HG03280 (cell line): ENCODE results near the gene ZNF366.

ENCODE experiments used
- ATAC-seq: cut with Tn5 transposase; IDR thresholded peaks from one replicate; pipeline ENCODE4 v1.9.1; 2021; ENCODE audit warnings: mild to moderate bottlenecking, moderate library complexity; ENCODE audit not compliant: unreplicated experiment

ZNF366 gene

DNA sequence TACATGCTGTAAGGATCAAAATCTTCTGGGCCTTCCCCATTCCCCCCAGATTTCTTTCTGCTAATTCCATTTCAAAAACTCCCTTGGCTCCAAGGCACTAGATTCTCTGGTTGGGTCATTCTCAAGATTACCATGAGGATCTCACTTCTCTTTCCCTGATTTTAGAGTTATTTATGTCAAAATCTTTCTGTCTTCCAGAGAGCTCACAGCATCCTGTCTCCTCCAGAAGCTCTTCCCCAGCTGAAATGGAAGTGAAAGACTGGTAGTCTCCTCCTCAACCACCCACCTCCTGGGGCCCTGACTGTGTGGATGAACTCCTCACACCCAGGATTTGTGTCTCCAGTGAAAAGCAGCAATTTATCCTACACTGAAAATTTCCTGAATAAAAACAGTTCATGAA, 11.9 kb upstream of the ZNF366 start:
- no peak for ATAC-seq

DNA sequence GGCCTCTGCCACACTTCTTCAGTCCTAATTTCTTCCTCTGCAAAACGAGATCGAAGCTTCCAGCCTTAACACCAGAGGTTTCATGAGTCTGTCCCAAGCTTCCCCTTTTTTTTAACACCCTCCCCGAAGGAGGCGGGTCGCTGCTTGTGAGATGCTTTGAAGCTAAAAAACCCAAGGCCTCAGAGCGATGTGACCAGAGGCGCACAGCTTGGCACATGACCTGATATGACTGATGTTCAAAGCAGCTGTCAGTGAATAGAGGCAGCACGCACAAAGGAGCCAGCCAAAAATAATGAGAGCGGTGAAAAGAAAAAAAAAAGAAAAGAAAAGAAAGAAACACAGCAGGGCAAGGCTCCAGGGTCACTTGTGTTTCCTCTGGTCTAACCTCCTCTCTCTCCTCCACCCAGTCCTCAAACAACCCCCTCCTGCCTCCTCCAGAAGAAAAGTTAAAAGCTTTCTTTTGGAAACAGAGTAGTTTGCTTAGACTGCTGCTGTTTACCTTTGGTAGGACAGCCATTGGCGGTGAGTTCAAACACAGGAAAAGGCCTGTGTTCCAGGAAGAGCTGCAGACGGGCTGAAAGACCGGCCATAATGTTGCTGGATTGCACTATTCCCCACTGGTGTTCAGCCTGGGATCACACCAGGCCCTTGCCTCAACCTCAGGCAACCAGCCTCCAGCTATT, 10.9 kb upstream of the ZNF366 start:
- ATAC-seq, result no peak

DNA sequence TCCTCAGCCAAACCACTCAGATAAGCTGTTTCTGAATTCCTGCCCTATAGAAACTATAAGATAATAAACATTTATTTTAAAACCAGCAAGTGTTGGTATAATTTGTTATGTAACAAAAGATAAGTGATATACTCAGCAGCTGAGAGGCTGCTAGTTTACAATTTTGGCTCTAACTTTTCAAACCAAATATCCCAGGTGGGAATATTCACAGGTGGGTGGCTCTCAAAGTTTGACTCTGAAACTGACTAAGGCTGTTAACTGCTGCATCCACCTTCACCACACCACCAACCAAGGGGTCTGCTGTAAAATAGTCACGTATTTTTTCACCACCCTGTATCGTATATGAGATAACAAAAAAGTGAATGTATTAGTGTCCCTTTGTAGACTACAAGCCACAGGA, 9.7 kb upstream of the ZNF366 start:
- no peak for ATAC-seq

DNA sequence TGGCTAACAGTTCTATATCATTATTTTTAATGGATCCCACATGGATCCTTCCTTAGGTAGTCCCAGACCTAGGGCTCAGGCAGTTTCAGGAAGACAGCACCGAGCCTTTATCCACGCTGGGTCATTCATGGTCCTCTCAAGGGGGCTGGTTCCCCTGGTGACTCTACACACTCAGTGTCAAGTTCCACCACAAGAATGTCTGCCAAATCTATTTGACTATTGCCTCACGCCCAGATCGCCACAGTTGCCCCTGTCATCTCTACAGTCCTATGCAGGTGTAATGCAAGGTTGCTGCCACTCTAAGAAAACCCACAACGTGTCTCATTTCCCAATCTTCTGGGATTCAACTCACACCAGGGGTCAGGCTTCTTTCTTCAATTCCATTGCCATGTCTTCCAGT, 8.0 kb upstream of the ZNF366 start:
- ATAC-seq, result no peak

DNA sequence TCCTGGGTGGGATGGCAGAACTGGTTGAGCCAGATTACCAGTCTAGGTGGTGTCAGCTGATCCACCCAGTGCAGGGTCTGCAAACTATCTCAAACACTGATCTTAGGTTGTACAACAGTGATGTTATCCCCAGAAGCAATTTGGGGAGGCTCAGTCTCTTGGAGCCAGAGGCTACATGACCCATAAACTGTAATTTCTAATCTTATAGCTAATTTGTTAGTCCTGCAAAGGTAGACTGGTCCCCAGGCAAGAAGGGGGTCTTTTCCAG, 5.3 kb upstream of the ZNF366 start:
- no peak for ATAC-seq

DNA sequence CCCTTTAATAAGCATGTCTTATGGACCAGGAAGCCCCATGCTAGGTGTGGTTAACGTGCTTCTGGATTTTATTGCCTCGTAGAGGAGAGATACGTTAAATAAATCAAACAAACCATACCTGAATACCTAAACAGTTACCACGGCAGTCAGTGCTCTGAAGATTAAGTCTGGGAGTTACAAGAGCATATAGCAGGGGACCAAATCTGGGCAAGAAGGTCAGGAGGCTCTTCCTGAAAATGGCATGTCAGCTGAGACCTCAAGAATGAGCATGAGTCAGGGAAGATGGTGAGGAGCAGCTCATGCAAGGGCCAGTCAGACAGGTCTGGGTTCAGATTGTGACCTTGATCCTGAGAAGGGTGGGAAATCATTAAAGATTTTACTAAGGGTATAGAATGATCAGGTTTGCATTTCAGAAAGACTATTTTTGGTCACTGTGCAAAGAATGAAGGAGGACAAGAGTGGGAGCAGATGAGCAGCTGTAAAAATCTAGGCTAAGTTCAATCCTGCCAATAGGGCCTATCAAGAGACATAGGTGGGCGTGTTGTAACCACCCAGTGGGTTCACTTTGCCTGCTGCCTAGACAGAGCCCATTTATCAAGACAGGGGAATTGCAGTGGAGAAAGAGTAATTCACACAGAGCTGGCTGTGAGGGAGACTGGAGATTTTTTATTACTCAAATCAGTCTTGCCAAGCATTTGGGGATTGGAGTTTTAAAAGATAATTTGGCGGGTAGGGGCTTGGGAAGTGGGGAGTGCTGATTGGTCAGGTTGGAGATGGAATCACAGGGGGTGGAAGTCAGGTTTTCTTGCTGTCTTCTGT, 4.8 kb upstream of the ZNF366 start:
- ATAC-seq, result no peak

DNA sequence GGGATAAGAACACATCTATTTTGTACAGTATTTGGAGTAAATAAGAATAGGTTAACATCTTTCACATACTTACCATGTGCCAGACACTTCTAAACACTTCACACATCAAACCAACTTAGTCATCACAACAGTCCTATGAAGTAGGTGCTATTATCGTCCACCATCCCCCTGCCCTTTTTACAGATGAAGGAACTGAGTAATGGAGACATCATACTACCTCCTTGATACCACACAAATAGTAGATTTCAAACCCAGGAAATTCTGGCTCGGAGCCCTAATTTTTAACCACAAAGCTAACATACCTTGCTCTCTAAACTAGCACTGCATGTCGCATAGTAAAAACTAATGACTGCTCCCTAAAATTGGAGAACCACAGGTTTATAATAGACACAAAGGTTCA, 4.2 kb upstream of the ZNF366 start:
- ATAC-seq, result no peak

DNA sequence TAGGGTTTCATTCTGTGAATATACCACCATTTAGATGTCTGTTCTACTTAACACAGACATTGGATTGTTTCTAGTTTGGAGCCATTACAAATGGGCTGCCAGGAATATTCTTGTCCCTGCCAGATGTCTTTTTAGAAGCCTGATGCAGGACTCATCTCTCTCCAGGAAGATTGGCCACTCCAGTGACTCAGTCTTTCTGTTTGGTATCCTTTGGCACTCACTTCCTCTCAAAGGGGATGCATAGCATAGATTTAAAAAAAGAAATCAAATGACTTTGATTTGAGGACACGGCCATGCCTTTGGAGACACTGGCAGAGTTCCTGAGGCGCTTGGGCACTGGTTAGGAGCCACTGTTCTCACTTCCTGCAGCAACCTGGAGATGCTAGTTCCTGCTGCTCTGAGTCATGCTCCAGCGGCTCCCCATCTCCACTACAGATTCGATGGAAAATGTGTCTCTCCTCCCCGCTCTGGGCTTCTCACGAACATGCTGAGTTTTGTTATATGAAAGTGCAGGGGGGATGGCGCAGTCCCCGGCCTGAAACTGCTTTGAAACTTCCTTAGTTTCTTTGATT, 3.5 kb upstream of the ZNF366 start:
- no peak for ATAC-seq

DNA sequence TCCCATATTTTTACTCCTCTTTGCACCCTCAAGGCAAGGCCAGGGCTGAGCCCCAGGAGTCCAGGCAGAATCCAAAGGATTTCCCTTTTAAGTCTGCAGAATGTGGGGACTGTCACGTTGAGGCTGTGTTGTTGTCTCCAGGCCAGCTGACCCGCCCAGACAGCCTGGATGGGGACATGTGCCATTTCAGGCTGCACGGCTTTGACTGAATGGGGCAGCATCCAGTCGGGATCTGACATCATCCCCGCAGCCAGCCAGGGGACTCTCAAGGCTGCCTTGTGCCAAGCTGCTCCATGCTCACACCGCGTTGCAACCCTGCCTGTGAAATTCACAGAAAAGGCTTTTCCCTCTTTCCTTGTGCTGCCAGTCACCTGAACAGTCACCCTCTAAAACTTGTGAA, 2.2 kb upstream of the ZNF366 start:
- no peak for ATAC-seq

DNA sequence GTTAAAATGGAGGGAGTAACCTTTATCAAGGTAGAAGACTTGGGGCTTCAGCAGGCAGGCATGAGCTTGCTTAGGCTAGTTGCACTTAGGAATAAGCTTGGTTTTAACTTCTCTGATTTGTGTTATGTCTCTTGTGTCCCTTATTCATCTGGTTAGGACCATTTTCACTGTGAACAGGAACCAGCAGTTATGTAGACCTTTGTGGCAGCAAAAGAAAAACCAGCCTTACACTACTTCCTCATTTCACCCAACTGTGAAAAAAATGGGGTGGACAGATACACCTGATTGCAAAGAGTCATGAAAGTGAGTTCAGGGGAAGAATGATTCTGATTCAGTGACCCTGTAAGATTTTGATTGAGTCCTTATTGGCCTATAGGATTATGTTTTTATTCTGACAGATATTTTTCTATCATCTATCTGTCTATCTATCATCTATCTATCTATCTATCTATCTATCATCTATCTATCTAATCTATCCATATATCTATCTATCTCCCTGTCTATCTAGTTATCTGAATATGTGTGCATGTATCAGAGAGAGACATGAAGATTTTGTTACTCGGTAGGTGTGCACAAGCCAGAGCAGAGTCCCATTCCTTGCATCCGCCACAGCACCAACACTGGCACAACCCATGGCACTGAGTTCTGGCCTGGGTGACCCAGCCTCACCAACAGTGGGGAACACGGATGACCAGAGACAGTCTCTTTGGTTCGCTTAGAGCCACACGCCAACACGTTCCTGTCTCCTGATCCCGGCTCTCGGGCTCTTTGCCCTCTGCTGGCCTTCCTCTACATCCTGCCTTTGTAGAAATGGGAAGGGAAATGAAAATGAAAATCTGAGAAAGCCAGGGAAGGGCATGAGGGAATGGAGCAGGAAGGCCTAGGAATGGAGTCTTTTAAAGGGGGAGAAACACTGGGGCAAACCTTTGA, 1.3 kb upstream of the ZNF366 start:
- peak; percentile 91 for ATAC-seq

DNA sequence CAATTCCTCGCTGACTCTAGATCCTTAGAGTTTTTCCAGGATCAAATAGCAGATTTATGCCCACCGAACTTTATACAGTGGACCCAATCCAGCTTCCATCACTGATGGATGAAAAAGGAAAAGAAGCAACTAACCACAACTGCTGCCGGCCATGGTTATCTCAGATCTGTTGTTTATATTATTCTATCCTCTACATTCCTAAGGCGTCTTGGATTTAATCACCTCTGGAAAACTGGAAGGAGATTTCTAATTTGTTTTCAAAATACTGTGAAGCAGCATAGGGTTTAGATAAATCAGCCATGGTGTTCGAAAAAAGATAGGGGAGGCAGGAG, 663 bp upstream of the ZNF366 start:
- ATAC-seq, result no peak

DNA sequence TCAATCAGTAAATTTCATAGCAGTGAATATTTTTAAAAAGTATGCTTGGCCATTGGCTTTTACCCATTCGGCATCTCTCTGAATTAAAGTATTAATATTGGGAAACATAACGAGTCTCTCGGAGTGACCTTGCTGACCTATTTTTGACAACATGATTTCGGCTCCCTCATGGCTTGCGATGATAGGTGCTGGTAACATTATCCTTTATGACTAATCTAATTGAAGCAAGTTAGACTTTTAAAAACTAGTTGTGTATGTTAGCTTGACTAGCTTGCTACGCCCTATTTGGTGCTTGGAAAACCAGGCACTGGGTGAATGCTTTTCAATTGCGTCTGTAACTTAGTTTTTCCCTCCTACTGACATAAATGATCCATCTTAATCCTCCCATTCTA, 1.1 kb downstream of the ZNF366 start:
- ATAC-seq, result no peak

DNA sequence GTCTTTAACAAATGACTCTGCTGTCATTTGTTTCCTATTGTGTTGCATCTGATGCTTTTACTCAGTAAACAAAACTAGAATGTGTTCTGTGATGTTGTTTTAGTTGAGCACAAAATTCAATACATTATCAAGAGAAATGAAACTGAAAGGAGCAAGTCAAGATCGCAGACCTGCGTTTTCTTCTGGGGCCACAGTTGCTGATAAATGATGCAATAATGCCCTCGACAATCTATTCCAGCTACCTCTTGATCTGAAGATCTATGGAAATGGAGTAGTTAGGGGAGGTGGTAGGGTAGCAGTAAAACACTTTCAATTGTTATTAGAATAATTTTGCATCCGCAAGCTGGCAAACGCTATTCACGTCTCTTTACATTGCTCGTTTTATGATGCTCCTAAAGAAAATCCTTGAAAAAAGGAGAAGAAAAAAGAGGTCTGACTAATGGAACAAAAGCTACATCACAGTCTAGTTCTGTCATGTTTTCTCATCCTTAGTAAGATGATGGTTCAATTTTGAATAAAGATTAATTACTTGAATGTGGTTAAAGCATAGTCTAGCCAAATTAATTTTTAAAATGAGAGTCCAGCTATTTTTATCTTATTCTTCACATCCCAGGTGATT, 1.6 kb downstream of the ZNF366 start:
- ATAC-seq, result no peak

DNA sequence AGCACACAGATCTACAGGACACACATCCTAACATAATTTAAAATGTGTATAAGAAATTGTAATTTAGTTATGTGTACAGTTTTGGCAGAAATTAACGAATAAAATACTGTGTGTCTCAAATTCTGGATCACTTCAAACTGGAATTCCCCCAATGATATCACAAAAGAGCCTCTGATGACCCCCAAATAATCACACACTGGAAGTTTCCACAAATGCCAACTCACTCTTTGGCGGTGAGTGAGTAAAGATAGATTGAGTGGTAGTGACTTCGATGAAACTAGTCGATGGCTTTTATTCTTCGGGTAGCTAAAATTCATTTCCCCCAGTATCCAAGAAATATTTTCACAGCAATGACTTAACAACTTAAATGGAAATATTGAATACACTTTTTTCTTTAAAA, 2.2 kb downstream of the ZNF366 start:
- ATAC-seq, result no peak

DNA sequence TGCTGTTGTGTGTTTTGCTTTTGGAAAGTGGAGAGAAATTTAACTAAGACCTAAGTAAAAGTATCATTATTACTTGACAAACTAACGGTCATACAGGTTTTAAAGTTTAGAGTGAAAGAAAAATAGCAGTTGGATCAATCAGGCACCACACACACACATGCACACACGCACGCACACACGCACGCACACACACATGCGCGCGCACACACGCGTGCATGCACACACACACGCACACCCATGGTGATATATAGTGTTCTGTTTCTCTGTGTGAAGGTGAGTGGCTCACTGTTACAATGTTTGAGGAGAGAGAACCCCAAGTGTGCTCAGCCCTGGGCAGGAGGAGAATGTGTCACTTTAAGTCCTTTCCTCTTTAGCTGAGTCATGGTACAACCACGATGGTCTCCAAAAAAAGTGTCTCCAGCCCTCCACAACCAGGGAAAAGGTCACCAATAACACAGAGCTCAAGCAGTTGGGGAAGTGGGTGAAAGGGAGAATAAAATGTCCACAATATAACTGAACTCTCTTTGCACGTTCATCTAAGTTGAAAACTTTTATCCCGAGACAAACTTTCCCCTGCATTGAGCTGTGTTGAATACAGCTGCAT, 3.2 kb downstream of the ZNF366 start:
- no peak for ATAC-seq

DNA sequence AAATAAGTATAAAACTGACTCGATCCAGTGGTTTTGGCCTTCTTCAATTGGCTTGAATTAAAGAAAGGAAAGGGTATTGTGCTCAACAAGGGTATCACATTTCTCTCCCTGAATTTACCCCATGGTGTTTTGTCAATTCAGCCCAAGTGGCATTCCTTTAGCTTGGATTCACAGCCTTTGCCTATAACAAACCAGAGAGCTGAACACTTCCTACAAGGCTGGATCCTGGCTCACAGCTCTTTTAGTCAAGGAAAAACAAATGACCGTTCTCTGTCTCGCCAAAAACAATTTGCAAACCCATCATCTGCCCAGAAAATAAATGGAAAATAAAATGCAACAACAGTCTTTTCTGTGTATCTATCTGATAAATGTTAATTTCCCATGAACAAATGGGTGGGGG, 5.7 kb downstream of the ZNF366 start:
- ATAC-seq, result no peak

DNA sequence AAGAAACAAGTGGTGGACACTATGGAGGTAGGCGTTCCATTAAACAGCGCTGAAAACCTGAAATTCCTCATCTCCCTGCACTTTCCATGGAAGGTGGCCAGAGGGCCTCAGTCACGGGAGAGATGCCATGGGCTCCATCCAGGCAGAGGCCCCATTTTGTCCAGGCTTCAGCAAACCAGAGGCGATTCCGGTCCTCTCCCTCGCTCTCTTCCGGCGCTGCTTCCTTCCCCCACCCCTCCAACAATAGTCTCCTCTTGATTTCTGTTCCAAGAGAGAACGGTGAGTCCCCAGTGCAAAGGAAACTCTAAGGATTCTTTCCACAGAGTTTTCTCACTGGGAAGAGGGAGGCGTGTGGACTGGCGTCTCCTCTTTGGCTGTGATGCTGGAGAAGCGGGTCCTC, 7.5 kb downstream of the ZNF366 start:
- no peak for ATAC-seq

DNA sequence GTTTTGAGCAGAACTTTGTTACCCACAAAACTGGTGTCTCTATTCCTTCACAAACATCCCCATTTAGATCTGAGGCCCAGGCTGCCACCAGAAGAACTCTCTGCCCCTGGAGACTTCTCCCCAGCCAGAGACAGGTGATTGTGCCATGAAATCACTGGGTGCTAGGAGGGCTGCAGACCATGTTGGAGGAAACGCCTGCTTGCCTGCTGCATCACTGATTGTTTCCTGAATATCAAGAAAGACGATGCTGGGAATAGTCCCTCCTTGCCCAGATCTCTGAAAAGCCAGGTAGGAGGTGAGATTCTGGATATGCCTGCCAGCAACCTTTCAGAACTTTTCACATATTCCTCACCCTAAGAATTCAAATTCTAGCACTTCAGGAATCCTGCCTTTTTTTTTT, 8.1 kb downstream of the ZNF366 start:
- no peak for ATAC-seq

DNA sequence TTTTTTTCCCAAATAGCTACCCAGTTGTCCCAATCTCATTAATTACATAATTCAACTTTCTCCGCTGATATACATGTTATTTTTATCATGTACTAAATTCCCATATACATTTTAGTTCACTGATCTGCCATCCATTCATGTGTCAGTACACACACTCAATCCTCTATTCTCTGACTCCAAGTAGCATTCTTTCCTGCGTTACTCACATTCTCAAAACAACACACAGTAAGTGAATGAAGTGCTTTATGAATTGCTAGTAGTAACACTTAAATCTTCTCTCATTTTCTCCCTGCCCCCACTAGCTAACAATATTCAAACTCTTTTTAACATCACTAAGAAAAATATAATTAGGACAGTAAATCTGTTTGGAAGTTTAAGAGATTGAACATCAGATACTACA, 8.9 kb downstream of the ZNF366 start:
- ATAC-seq, result no peak

DNA sequence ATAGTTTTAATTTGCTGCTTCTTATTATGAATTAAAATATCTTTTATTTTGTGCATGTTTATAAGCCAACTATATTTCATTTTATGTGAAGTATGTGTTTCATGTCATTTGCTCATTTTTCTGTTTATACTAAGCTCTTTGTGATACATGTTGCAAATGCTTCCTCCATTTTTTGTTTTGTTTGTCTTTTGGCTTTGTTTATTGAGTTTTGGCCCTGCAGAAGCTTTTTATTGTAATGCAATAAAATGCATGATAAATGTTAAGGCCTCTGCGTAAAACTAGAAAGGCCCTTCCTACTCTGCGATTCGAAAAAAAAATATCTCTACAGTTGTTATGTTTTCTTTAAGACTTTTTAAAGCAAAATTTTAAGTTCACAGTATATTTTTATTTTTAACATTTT, 9.4 kb downstream of the ZNF366 start:
- no peak for ATAC-seq

DNA sequence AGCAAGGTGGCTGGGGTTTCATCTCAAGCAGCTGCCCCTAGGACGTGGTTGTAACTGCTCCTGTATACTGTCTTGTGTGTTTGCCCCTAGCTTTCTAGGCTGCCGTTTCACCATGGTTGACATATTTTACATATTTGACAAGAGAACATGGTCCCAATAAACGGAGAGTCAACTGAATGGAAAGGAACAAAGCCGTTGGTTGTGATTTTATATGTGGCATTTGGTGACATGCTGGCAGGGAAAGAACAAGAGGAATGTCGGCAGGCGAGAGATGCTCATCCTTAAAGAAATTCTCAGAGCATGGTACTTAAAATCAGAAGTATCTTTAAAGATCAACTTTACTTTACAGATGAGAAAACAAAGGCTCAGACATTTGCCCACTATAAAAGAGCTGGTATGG, 11.8 kb downstream of the ZNF366 start:
- no peak for ATAC-seq
